ENCODE results near the gene GLB1L.
A peak's percentile ranks its signal among the peaks of the same experiment; 100 is the strongest.
"Not testable (repeated sequence)": the region's sequence is repeated elsewhere in the genome, so short reads cannot be mapped to it uniquely, and the experiment has no call there.

GLB1L gene

DNA sequence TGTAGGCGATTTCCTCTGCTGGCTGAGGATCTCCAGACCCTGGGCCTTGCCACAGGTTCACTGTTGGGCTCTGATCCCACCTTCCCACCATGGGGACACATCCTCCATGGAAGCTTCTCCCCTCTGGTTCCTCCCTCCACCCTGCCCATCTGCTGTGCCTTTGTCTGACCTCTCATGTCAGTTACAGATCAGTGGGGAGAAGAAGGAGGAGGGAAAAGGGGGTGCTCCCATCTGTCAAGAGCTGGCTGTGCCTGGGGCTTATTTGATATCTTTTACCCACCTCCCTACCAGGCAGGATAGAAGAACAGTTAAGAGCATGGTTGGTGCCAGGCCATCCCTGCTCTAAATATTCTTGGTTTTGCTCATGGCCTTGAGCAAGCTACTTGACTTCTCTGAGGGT, 21.6 kb upstream of the GLB1L start:
- TF ChIP-seq, protein P1, sequence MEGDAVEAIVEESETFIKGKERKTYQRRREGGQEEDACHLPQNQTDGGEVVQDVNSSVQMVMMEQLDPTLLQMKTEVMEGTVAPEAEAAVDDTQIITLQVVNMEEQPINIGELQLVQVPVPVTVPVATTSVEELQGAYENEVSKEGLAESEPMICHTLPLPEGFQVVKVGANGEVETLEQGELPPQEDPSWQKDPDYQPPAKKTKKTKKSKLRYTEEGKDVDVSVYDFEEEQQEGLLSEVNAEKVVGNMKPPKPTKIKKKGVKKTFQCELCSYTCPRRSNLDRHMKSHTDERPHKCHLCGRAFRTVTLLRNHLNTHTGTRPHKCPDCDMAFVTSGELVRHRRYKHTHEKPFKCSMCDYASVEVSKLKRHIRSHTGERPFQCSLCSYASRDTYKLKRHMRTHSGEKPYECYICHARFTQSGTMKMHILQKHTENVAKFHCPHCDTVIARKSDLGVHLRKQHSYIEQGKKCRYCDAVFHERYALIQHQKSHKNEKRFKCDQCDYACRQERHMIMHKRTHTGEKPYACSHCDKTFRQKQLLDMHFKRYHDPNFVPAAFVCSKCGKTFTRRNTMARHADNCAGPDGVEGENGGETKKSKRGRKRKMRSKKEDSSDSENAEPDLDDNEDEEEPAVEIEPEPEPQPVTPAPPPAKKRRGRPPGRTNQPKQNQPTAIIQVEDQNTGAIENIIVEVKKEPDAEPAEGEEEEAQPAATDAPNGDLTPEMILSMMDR (IDR thresholded peaks at IDR 0.05; ENCODE audit: insufficient read depth, low read depth, low read length, missing control alignments) = no peak
- no peak for DNase-seq (ENCODE audit: low read depth)
- H3K4me3 ChIP-seq (ENCODE audit: low read length) = no peak overlapping the region

DNA sequence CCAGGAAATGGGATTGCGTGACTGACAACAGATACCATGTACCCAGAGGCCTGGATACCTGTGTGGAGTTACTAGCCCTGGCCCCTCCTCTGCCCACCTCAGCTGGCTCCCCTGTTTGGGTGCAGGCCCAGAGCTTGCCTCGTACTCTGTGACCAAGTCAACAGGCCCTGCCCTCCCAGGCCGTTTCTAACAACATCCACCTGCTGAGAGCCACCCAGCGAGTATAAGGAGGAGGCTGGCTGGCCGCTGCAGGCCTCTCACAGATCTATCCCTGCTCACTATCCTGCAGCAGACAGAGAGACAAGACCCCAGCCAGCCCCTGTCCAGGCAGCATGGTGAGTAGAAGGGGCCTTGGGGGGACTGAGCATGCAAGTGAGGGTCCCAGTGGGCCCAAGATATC, 21.0 kb upstream of the GLB1L start:
- DNase-seq (ENCODE audit: low read depth) = no peak
- H3K4me3 ChIP-seq (ENCODE audit: low read length) = no peak overlapping the region
- TF ChIP-seq, protein P1 (IDR thresholded peaks at IDR 0.05; ENCODE audit: insufficient read depth, low read depth, low read length, missing control alignments) = no peak

DNA sequence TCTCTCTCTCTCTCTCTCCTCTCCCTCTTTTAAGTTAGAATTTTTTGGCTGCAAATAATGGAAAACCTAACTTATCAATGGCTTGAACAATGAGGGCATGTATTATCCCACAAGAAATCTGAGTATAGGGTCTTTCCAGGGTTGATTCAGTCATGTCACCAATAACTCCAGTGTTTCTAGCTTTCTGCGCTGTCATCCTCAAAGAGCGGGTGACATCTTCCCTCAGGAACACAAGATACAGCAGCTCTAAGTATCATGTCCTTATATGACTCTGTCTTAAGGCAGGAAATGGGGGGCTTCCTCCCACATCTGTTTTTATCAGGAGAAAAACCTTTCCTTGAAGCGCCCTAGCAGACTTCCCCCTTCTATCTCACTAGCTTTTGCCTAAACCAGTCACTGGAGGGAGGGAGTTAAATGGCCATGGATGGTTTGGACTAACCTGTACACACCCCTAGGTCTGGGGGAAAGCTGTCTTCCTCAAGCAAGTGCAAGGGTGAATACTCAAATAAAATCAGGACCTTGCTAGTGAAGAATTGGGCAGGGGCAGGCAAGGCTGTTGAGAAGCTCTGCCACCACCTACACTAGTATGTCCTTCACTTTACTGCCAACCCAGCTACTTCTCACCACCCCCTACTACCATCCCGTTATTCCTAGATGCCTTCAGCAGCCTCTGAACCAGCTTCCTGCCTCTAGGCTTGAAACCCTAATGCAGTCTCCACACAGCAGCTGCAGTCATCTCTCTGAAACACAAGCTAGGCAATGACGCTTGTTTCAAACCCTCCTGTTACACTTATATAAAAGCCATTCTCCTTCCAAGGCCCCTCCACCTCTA, 16.0 kb upstream of the GLB1L start:
- TF ChIP-seq, protein P1 (IDR thresholded peaks at IDR 0.05; ENCODE audit: insufficient read depth, low read depth, low read length, missing control alignments) = no peak
- H3K4me3 ChIP-seq (ENCODE audit: low read length) = no peak overlapping the region
- DNase-seq (ENCODE audit: low read depth) = no peak

DNA sequence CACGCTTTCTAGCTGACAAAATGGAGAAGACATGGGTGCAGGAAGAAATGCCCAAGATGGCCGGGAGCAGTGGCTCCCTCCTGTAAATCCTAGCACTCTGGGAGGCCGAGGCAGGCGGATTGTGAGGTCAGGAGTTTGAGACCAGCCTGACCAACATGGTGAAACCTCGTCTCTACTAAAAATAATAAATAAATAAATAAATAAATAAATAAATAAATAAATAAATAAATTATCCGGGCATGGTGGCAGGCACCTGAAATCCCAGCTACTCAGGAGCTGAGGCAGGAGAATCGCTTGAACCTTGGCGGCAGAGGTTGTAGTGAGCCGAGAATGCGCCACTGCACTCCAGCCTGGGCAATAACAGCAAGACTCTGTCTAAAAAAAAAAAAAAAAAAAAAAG, 13.7 kb upstream of the GLB1L start:
- H3K4me3 ChIP-seq (ENCODE audit: low read length); DNase-seq (ENCODE audit: low read depth): not testable (repeated sequence)

DNA sequence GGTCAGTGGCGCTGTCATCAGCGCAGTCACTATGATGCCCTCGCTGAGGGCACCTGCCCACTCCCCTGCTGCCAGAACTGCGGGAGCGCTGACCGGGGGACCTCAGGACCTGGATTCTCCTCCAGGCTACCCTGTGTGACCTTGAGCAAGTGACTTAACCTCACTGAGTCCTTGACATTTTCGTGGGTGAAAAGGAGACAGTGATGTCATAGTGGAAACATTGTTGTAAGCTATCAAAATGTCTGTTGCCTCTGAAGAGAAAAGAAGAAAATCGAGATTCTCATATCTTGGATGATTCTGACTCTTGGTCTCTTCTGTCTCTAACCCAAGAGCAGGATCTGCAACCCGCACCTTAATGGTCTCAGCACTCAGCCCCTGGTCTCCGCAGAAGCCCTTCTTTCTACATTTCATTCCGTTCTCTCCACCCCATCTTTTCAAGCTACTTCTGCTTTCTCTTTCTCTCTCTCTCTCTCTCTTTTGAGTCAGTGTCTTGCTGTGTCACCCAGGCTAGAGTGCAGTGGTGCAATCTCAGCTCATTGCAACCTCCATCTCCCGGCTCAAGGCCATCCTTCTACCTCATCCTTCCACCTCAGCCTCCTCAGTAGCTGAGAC, 9.5 kb upstream of the GLB1L start:
- DNase-seq (ENCODE audit: low read depth) = peak; percentile 38
- H3K4me3 ChIP-seq (ENCODE audit: low read length) = peak overlapping the region; percentile 66
- TF ChIP-seq, protein P1 (IDR thresholded peaks at IDR 0.05; ENCODE audit: insufficient read depth, low read depth, low read length, missing control alignments) = no peak

DNA sequence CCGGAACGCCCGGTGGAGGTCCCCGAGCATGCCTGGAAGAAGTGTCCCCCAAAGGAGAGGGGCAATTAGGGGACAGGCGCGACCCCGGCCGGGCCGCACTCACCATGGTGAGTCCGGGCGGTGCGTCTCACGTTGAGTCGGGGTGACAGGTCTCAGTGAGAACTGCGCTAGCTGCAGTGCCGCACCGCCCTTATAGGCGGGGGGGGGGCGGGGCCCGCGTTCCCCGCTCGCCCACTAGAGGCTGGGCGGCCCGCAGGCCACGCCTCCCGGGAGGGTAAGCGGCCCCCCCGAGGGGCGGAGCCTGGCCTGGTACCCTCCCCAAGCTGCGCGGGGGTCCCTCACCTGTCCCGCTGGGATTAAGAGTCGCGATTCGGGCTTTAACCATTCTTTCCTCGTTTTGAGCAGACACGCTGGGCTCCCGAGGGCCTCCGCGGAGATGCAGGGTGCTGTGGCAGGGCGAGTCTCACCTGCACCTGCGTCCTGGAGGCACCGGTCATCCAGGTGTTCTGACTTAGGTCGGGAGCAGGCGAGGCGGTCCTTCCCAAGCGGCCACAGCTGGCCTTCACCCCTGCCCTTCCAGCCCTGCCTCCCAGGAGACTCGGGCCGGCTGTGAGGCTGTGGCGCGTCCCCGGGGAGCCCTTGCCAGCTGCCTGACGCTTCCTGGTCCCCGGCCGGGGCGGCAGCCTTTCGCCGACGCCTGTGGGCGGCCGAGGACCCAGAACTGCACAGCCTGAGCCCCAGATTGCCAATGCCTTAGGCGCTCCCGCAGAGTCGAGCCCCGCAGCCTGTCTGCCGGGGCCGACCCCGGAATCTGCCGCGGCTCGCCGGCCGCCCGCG, 8.7 kb upstream of the GLB1L start, which contains the start of gene TUBA4A:
Gene TUBA4A, minus strand, starts transcription at position 166 of the 837 bp plus-strand sequence. Its CDS starts 60 bp downstream, at position 106.
- TF ChIP-seq, protein P1 (IDR thresholded peaks at IDR 0.05; ENCODE audit: insufficient read depth, low read depth, low read length, missing control alignments) = peak; percentile 1
- DNase-seq (ENCODE audit: low read depth) = peak; percentile 87
- peak within 1 kb of the TSS; percentile 66 for H3K4me3 ChIP-seq (ENCODE audit: low read length)
